Panc1 (cell line): Measurements from ENCODE around the gene FHIT. TPM values are rescaled to one million over a fixed set of nuclear protein-coding genes. Genes with fewer than 3 reads are reported as not detected.

Source experiments
- ATAC-seq: fragments of 200-7000 bp; cut with Tn5 transposase; 2 replicates; pipeline ENCODE4 v1.9.1; 2020; ENCODE audit warnings: mild to moderate bottlenecking, moderate library complexity
- BruUV-seq: library from RNA; stranded (reverse); fragments of 400-500 nt; replicated peaks from 2 replicates; lab custom pipeline; 2021; lab: Mats Ljungman, UMichigan
- CTCF ChIA-PET: fragments of 300-600 bp; sonication (Branson Sonifier 250); formaldehyde crosslinking; loops from one replicate; lab custom pipeline; 2022; ENCODE audit warnings: antibody characterized with exemption; lab: Charles Lee
- POLR2A ChIA-PET: fragments of 300-600 bp; sonication (Branson Sonifier 250); formaldehyde crosslinking; loops from one replicate; lab custom pipeline; 2022; ENCODE audit warnings: antibody characterized with exemption; lab: Charles Lee
- DNase-seq: peaks from one replicate; pipeline ENCODE4 v3.0.0-alpha.2; 2010; ENCODE audit warnings: low read depth, low spot score
- H3K27ac ChIP-seq: 2 replicates; pipeline ENCODE4 v1.5.1; 2011; ENCODE audit warnings: mild to moderate bottlenecking, low read length, inconsistent platforms
- H3K27me3 ChIP-seq: fragments of 200-500 bp; sonication (Bioruptor generic); 2 replicates; pipeline ENCODE4 v1.6.0; 2014; ENCODE audit warnings: low read length, inconsistent platforms; ENCODE audit not compliant: control insufficient read depth, insufficient read depth
- H3K36me3 ChIP-seq: fragments of 200-500 bp; sonication (Bioruptor generic); 2 replicates; pipeline ENCODE4 v1.5.1; 2014; ENCODE audit warnings: inconsistent platforms, mild to moderate bottlenecking, low read length, moderate library complexity; ENCODE audit not compliant: control insufficient read depth, insufficient read depth
- H3K4me1 ChIP-seq: 2 replicates; pipeline ENCODE4 v1.5.1; 2011; ENCODE audit warnings: inconsistent platforms, mild to moderate bottlenecking, low read length, moderate library complexity; ENCODE audit not compliant: control insufficient read depth, insufficient read depth
- H3K4me3 ChIP-seq, 2 experiments: 2 replicates each; pipeline ENCODE4 v1.5.1; 2011 to 2012; ENCODE audit warnings: low read depth in 2 of 2, low read length in 2 of 2, mild to moderate bottlenecking in 2 of 2, inconsistent platforms in 1 of 2, moderate library complexity in 1 of 2
- H3K9me3 ChIP-seq: fragments of 200-500 bp; sonication (Bioruptor generic); 2 replicates; pipeline ENCODE4 v1.5.1; 2014; ENCODE audit warnings: low read depth, mild to moderate bottlenecking, inconsistent platforms, low read length, moderate library complexity; ENCODE audit not compliant: control insufficient read depth, insufficient read depth
- CTCF ChIP-seq: fragments of 450-650 bp; IDR thresholded peaks from 2 replicates; pipeline ENCODE4 v1.5.1; 2017; ENCODE audit warnings: mild to moderate bottlenecking
- POLR2AphosphoS5 ChIP-seq: IDR thresholded peaks from 2 replicates; pipeline ENCODE4 v1.6.1; 2012; ENCODE audit warnings: mild to moderate bottlenecking, low read depth, low read length, moderate library complexity
- REST ChIP-seq, 2 experiments: IDR thresholded peaks; 2 replicates each; pipeline ENCODE4 v1.6.1; 2011 to 2012; ENCODE audit warnings: low read depth in 2 of 2, control low read depth in 1 of 2, low read length in 1 of 2, mild to moderate bottlenecking in 1 of 2, moderate library complexity in 1 of 2; ENCODE audit not compliant: insufficient read depth in 1 of 2
- SIN3A ChIP-seq: IDR thresholded peaks from 2 replicates; pipeline ENCODE4 v1.6.1; 2012; ENCODE audit warnings: low read depth, mild to moderate bottlenecking, low read length, moderate library complexity, borderline replicate concordance; ENCODE audit not compliant: insufficient read depth
- TCF7L2 ChIP-seq: IDR thresholded peaks from 2 replicates; pipeline ENCODE4 v1.6.1; 2011; ENCODE audit warnings: mild to moderate bottlenecking, low read depth, low read length, inconsistent platforms
- in situ Hi-C: cut with HindIII; loops from 2 replicates; pipeline ENCODE4 v1.10.0; 2016; ENCODE audit warnings: low sequenced_read_pairs, low pct_unique_long_range_greater_than_20kb
- intact Hi-C: fragments of 100-400 bp; cut with micrococcal nuclease; formaldehyde crosslinking; loops from one replicate; pipeline ENCODE4 v1.10.0; 2022; ENCODE audit not compliant: unreplicated experiment
- total RNA-seq: library from RNA; stranded (reverse); gene quantifications from one replicate; pipeline ENCODE4 v1.2.1, GENCODE V29; 2021; ENCODE audit not compliant: unreplicated experiment

Gene FHIT
- total RNA-seq, 1 experiment from 2014 or later = 2.2 TPM

- ChIA-PET POLR2A (no interaction called here), CTCF (no interaction called here)
- in situ Hi-C loops (no loop called here), intact Hi-C loops (no loop called here)
- TF ChIP-seq REST (IDR thresholded peaks at IDR 0.05; ENCODE audit: insufficient read depth in 1 of 2, low read depth in 2 of 2, low read length in 1 of 2) = no peak
- TF ChIP-seq TCF7L2 = no peak
- no peak for TF ChIP-seq SIN3A
- TF ChIP-seq CTCF = no peak
- no peak for TF ChIP-seq POLR2AphosphoS5
- no peaks in the 10 kb centered on the region for H3K9me3 ChIP-seq
- H3K4me3 ChIP-seq = no peak overlapping the region
- no peaks in the 10 kb centered on the region for H3K36me3 ChIP-seq
- no TSS peak for BruUV-seq
- ATAC-seq = no peak
- H3K4me1 ChIP-seq = no peaks in the 10 kb centered on the region
- no peak overlapping the region for H3K27ac ChIP-seq
- H3K27me3 ChIP-seq = no peaks in the 10 kb centered on the region
- DNase-seq = no peak
Observed at GRCh38 chr3:60028233-60028632, 1223.0 kb downstream of the FHIT start.

- ChIA-PET POLR2A (interaction anchor here (0.7 kb wide), 1 partner anchor 175 kb away, joined by 4 read pairs; no protein-coding TSS in a partner anchor), CTCF (no interaction called here)
- intact Hi-C loops = no loop called here
- no peaks in the 10 kb centered on the region for H3K9me3 ChIP-seq
- H3K36me3 ChIP-seq = no peaks in the 10 kb centered on the region
- TF ChIP-seq SIN3A = no peak
- TF ChIP-seq REST (IDR thresholded peaks at IDR 0.05; ENCODE audit: insufficient read depth in 1 of 2, low read depth in 2 of 2, low read length in 1 of 2) = no peak
- no peak for TF ChIP-seq TCF7L2
- no peak for TF ChIP-seq POLR2AphosphoS5
- no peak for TF ChIP-seq CTCF
- no peaks in the 10 kb centered on the region for H3K27me3 ChIP-seq
- in situ Hi-C loops = no loop called here
- H3K4me1 ChIP-seq = no peaks in the 10 kb centered on the region
- H3K4me3 ChIP-seq = no peak overlapping the region
- ATAC-seq = no peak
- H3K27ac ChIP-seq = no peak overlapping the region
- BruUV-seq = no TSS peak
- no peak for DNase-seq
Observed at GRCh38 chr3:60027335-60027734, 1223.9 kb downstream of the FHIT start.
